Astrocyte (in vitro differentiated cells and primary cell): ENCODE measurements around the gene ACTN1. TPM values are rescaled to one million over a fixed set of nuclear protein-coding genes. Genes with fewer than 3 reads are reported as not detected.
A peak's percentile ranks its signal among the peaks of the same experiment; 100 is the strongest.

Source experiments
- DNase-seq: peaks from one replicate; pipeline ENCODE4 v3.0.0-alpha.2; 2010; ENCODE audit warnings: low read depth
- FAIRE-seq: peaks from 2 replicates; lab custom pipeline; 2011; peaks lifted over from hg19 to GRCh38; lab: Jason Lieb, UNC
- H2AFZ ChIP-seq: 2 replicates; pipeline ENCODE4 v1.6.0; 2012; ENCODE audit warnings: low read depth, low read length, inconsistent platforms
- H3K27ac ChIP-seq: 2 replicates; pipeline ENCODE4 v1.5.1; 2011; ENCODE audit warnings: low read depth, low read length, inconsistent platforms
- H3K27me3 ChIP-seq: 2 replicates; pipeline ENCODE4 v1.6.0; 2011; ENCODE audit warnings: low read length, inconsistent platforms; ENCODE audit not compliant: insufficient read depth
- H3K36me3 ChIP-seq: 2 replicates; pipeline ENCODE4 v1.5.1; 2011; ENCODE audit warnings: low read length, inconsistent platforms; ENCODE audit not compliant: insufficient read depth
- H3K4me1 ChIP-seq: 2 replicates; pipeline ENCODE4 v1.5.1; 2011; ENCODE audit warnings: low read length, inconsistent platforms; ENCODE audit not compliant: insufficient read depth
- H3K4me2 ChIP-seq: 2 replicates; pipeline ENCODE4 v1.6.0; 2012; ENCODE audit warnings: low read length, inconsistent platforms
- H3K4me3 ChIP-seq: 2 replicates; pipeline ENCODE4 v1.5.1; 2011; ENCODE audit warnings: low read depth, mild to moderate bottlenecking, low read length, inconsistent platforms; ENCODE audit not compliant: insufficient read depth
- H3K79me2 ChIP-seq: 2 replicates; pipeline ENCODE4 v1.6.0; 2012; ENCODE audit warnings: mild to moderate bottlenecking, low read length, inconsistent platforms; ENCODE audit not compliant: insufficient read depth
- H3K9ac ChIP-seq: 2 replicates; pipeline ENCODE4 v1.6.0; 2012; ENCODE audit warnings: mild to moderate bottlenecking, low read length, inconsistent platforms
- H3K9me3 ChIP-seq: 2 replicates; pipeline ENCODE4 v1.5.1; 2012; ENCODE audit warnings: low read depth, mild to moderate bottlenecking, low read length, inconsistent platforms; ENCODE audit not compliant: insufficient read depth
- H4K20me1 ChIP-seq: 2 replicates; pipeline ENCODE4 v1.6.0; 2012; ENCODE audit warnings: low read length, inconsistent platforms; ENCODE audit not compliant: insufficient read depth
- H3K27ac Mint-ChIP-seq: one replicate; pipeline ENCODE4 v1.8.0; 2021; ENCODE audit warnings: mild to moderate bottlenecking, mixed read lengths; ENCODE audit not compliant: unreplicated experiment
- H3K27me3 Mint-ChIP-seq: one replicate; pipeline ENCODE4 v1.8.0; 2021; ENCODE audit warnings: low read depth, mixed read lengths; ENCODE audit not compliant: unreplicated experiment
- H3K36me3 Mint-ChIP-seq: one replicate; pipeline ENCODE4 v1.8.0; 2021; ENCODE audit warnings: low read depth, mixed read lengths; ENCODE audit not compliant: unreplicated experiment
- H3K4me1 Mint-ChIP-seq: one replicate; pipeline ENCODE4 v1.8.0; 2021; ENCODE audit warnings: low read depth, mixed read lengths; ENCODE audit not compliant: unreplicated experiment
- H3K4me3 Mint-ChIP-seq: one replicate; pipeline ENCODE4 v1.8.0; 2021; ENCODE audit warnings: mild to moderate bottlenecking, moderate library complexity, mixed read lengths; ENCODE audit not compliant: unreplicated experiment
- H3K9me3 Mint-ChIP-seq: one replicate; pipeline ENCODE4 v1.8.0; 2021; ENCODE audit warnings: mild to moderate bottlenecking, mixed read lengths; ENCODE audit not compliant: unreplicated experiment
- EZH2 ChIP-seq: IDR thresholded peaks from 2 replicates; pipeline ENCODE4 v1.6.1; 2012; ENCODE audit warnings: mild to moderate bottlenecking, low read length, inconsistent platforms; ENCODE audit not compliant: insufficient read depth
- total RNA-seq: library from RNA; stranded (reverse); gene quantifications from 2 replicates; pipeline ENCODE4 v1.2.1, GENCODE V29; 2021
- TF ChIP-seq, protein P1 (sequence below): IDR thresholded peaks from 2 replicates; pipeline ENCODE4 v1.5.1; 2011; ENCODE audit warnings: low read depth, mild to moderate bottlenecking, inconsistent platforms, low read length, moderate library complexity; ENCODE audit not compliant: insufficient read depth

Gene ACTN1
- total RNA-seq, 1 donor from 2014 or later: 1,163 TPM

DNA sequence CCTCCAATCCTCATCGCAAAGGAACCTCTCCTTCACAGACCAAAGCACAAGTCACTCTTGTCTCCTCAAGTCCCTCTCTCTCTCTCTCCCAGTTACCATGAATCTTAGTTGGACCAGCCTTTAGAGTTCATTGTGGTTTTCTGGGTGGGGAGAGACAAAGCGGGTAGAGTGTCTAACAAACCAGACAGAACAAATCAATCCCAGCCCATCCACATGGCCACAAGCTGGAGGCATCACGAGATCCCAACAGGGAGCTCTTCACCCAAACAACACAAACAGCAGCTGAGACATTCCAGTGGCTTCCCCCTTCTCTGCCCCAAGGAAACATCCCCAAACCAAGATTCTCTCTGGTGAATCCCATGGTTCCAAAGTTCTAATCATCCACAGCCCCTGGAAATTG is 22.4 kb downstream of the ACTN1 start:
- H3K27ac ChIP-seq: peak overlapping the region; percentile 37
- no peak overlapping the region for H3K4me3 ChIP-seq
- no peak overlapping the region for H2AFZ ChIP-seq
- H3K79me2 ChIP-seq: peaks cover 99% of the 10 kb centered on the region
- peak overlapping the region; percentile 61 for H3K4me2 ChIP-seq
- Mint-ChIP-seq H3K27ac (peak overlapping the region; percentile 90), H3K9me3 (no peaks in the 10 kb centered on the region), H3K27me3 (no peaks in the 10 kb centered on the region), H3K4me3 (peak overlapping the region; percentile 62), H3K36me3 (peaks cover 22% of the 10 kb centered on the region), H3K4me1 (peaks cover 83% of the 10 kb centered on the region)
- no peak for TF ChIP-seq EZH2
- TF ChIP-seq, protein P1, sequence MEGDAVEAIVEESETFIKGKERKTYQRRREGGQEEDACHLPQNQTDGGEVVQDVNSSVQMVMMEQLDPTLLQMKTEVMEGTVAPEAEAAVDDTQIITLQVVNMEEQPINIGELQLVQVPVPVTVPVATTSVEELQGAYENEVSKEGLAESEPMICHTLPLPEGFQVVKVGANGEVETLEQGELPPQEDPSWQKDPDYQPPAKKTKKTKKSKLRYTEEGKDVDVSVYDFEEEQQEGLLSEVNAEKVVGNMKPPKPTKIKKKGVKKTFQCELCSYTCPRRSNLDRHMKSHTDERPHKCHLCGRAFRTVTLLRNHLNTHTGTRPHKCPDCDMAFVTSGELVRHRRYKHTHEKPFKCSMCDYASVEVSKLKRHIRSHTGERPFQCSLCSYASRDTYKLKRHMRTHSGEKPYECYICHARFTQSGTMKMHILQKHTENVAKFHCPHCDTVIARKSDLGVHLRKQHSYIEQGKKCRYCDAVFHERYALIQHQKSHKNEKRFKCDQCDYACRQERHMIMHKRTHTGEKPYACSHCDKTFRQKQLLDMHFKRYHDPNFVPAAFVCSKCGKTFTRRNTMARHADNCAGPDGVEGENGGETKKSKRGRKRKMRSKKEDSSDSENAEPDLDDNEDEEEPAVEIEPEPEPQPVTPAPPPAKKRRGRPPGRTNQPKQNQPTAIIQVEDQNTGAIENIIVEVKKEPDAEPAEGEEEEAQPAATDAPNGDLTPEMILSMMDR: no peak
- no peak for DNase-seq
- no peak for FAIRE-seq
- peaks cover 96% of the 10 kb centered on the region for H4K20me1 ChIP-seq
- no peaks in the 10 kb centered on the region for H3K27me3 ChIP-seq
- H3K36me3 ChIP-seq: peaks cover 39% of the 10 kb centered on the region
- H3K9ac ChIP-seq: peak overlapping the region; percentile 10
- H3K9me3 ChIP-seq: no peaks in the 10 kb centered on the region
- peaks cover 79% of the 10 kb centered on the region for H3K4me1 ChIP-seq

DNA sequence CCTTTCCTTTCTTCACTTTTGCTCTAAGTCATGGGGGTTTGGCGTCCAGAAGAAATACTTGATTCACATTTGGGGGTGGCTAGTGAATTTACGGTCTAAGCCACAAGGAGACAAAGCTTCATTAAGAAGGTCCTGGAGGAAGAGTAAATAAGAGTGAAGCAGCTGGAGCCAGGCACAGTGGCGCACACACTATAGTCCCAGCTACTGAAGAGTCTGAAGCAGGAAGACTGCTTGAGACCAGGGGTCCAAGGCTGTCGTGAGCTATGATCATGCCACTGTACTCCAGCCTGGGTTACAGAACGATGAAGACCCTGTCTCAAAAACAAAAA is 23.3 kb downstream of the ACTN1 start:
- no peak for FAIRE-seq
- H4K20me1 ChIP-seq: peaks cover 96% of the 10 kb centered on the region
- peaks cover 83% of the 10 kb centered on the region for H3K4me1 ChIP-seq
- no peak for DNase-seq
- TF ChIP-seq EZH2: no peak
- TF ChIP-seq, protein P1: no peak
- peak overlapping the region; percentile 61 for H3K4me2 ChIP-seq
- no peak overlapping the region for H3K4me3 ChIP-seq
- Mint-ChIP-seq H3K4me3 (peak overlapping the region; percentile 69), H3K9me3 (no peaks in the 10 kb centered on the region), H3K4me1 (peaks cover 85% of the 10 kb centered on the region), H3K27ac (peak overlapping the region; percentile 75), H3K27me3 (no peaks in the 10 kb centered on the region), H3K36me3 (peaks cover 29% of the 10 kb centered on the region)
- H3K9me3 ChIP-seq: no peaks in the 10 kb centered on the region
- peaks cover 39% of the 10 kb centered on the region for H3K36me3 ChIP-seq
- H3K9ac ChIP-seq: peak overlapping the region; percentile 60
- H3K27ac ChIP-seq: peak overlapping the region; percentile 73
- no peaks in the 10 kb centered on the region for H3K27me3 ChIP-seq
- H3K79me2 ChIP-seq: peaks cover 99% of the 10 kb centered on the region
- H2AFZ ChIP-seq: no peak overlapping the region

DNA sequence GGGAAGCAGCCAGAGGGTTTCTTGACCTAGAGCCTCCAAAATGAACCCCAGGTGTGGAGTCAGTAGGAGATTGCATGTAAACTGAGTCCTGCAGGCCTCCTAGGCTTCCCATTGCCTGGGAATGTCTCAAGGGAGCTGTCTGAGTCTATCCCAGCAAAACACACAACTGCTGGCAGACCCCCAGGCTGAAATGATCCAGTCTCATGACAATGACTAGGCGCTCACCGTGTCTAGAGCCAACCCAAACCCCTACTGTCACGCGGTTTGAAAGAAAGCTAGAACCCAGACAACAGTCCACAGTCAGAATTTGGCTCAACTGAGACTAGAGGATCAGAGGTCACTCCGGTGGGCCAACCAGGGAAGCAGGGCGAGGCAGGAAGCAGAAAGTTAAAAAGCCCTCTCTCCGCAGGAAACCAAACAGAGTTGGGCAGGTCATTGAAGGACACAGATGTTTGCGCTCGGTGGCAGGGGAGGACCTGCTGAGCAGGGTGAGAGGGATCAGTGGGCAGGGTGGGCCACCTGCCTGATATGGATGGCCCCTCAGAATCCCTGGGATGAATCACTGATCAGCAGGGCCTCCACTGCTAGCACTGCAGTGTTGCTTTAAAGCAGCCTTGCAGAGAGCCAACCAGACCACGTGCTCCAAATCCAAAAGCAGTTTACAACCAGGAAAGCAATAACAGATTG is 23.8 kb downstream of the ACTN1 start:
- Histone ChIP-seq H2AFZ (no peak overlapping the region), H4K20me1 (peaks cover 95% of the 10 kb centered on the region), H3K27me3 (no peaks in the 10 kb centered on the region), H3K79me2 (peaks cover 99% of the 10 kb centered on the region), H3K9me3 (no peaks in the 10 kb centered on the region), H3K27ac (peak overlapping the region; percentile 73), H3K4me2 (peak overlapping the region; percentile 61), H3K36me3 (peaks cover 39% of the 10 kb centered on the region), H3K9ac (peak overlapping the region; percentile 60), H3K4me3 (no peak overlapping the region), H3K4me1 (peaks cover 87% of the 10 kb centered on the region)
- no peak for FAIRE-seq
- Mint-ChIP-seq H3K9me3 (no peaks in the 10 kb centered on the region), H3K27me3 (no peaks in the 10 kb centered on the region), H3K27ac (peak overlapping the region; percentile 75), H3K4me1 (peaks cover 86% of the 10 kb centered on the region), H3K36me3 (peaks cover 28% of the 10 kb centered on the region), H3K4me3 (peak overlapping the region; percentile 69)
- DNase-seq: no peak
- TF ChIP-seq, protein P1: no peak
- no peak for TF ChIP-seq EZH2
